SU-DHL-6 (cell line): ENCODE results near the gene WSCD1.

Experiments
- H2AFZ ChIP-seq: fragments of 200-600 bp; sonication (generic); 2 replicates; pipeline ENCODE4 v1.6.1; 2014; ENCODE audit warnings: low read depth, mild to moderate bottlenecking, moderate library complexity, mixed read lengths, antibody characterized with exemption, low read length; ENCODE audit not compliant: severe bottlenecking
- H3F3A ChIP-seq: fragments of 200-600 bp; shearing (Covaris generic); 2 replicates; pipeline ENCODE4 v1.6.0; 2016; ENCODE audit warnings: antibody characterized with exemption, mild to moderate bottlenecking; ENCODE audit not compliant: insufficient read depth
- H3K27ac ChIP-seq: fragments of 200-600 bp; sonication (generic); 2 replicates; pipeline ENCODE4 v1.5.1; 2016; ENCODE audit warnings: low read depth, mild to moderate bottlenecking, low read length, moderate library complexity, mixed read lengths
- H3K27me3 ChIP-seq: fragments of 200-600 bp; sonication (generic), shearing (Covaris generic); 2 replicates; pipeline ENCODE4 v1.6.0; 2014; ENCODE audit warnings: mild to moderate bottlenecking, low read length
- H3K36me3 ChIP-seq: fragments of 200-600 bp; sonication (generic); 2 replicates; pipeline ENCODE4 v1.6.1; 2014; ENCODE audit warnings: mild to moderate bottlenecking, low read length, mixed read lengths
- H3K4me2 ChIP-seq: fragments of 300-600, 200-600 bp; shearing (Covaris generic), sonication (generic); 2 replicates; pipeline ENCODE4 v1.6.0; 2014; ENCODE audit warnings: low read length, low read depth, mild to moderate bottlenecking; ENCODE audit not compliant: poor library complexity, severe bottlenecking
- H3K4me3 ChIP-seq: fragments of 200-600 bp; sonication (generic); 2 replicates; pipeline ENCODE4 v1.5.1; 2014; ENCODE audit warnings: antibody characterized with exemption, low read length, mild to moderate bottlenecking, mixed read lengths; ENCODE audit not compliant: insufficient read depth, poor library complexity, severe bottlenecking
- H3K79me2 ChIP-seq: fragments of 200-600 bp; sonication (generic); 2 replicates; pipeline ENCODE4 v1.6.1; 2014; ENCODE audit warnings: mild to moderate bottlenecking, low read length, moderate library complexity; ENCODE audit not compliant: insufficient read depth
- H3K9ac ChIP-seq: fragments of 200-600 bp; sonication (generic); 2 replicates; pipeline ENCODE4 v1.7.0; 2014; ENCODE audit warnings: mild to moderate bottlenecking, low read length
- H3K9me2 ChIP-seq: fragments of 200-600 bp; sonication (generic); replicated peaks from 2 replicates; pipeline ENCODE4 v1.6.1; 2014; ENCODE audit warnings: low read length; ENCODE audit not compliant: insufficient read depth
- H3K9me3 ChIP-seq: fragments of 200-600 bp; sonication (generic); 2 replicates; pipeline ENCODE4 v1.6.1; 2014; ENCODE audit warnings: low read length, mixed read lengths; ENCODE audit not compliant: insufficient read depth
- H4K20me1 ChIP-seq: fragments of 200-600 bp; sonication (generic); 2 replicates; pipeline ENCODE4 v1.6.1; 2014; ENCODE audit warnings: low read depth, mild to moderate bottlenecking, antibody characterized with exemption, low read length, moderate library complexity, mixed read lengths
- CTCF ChIP-seq: fragments of 200-600 bp; sonication (generic); IDR thresholded peaks from one replicate; pipeline ENCODE4 v1.5.1; 2017; ENCODE audit warnings: antibody characterized with exemption, mild to moderate bottlenecking, low read length, moderate library complexity; ENCODE audit not compliant: insufficient read depth, poor library complexity, severe bottlenecking
- EZH2phosphoT487 ChIP-seq: fragments of 200-600 bp; sonication (generic), shearing (Covaris generic); conservative IDR thresholded peaks from 2 replicates; pipeline ENCODE4 v1.6.1; 2018; ENCODE audit warnings: mild to moderate bottlenecking, antibody characterized with exemption, low read length, moderate library complexity, mixed read lengths

WSCD1 gene

GRCh38 chr17:6043405-6043804 lies 26.8 kb upstream of the WSCD1 start:
- TF ChIP-seq CTCF = no peak
- TF ChIP-seq EZH2phosphoT487 = no peak
- Histone ChIP-seq H3K79me2 (no peaks in the 10 kb centered on the region), H3K4me2 (no peak overlapping the region), H3K36me3 (no peaks in the 10 kb centered on the region), H3K27me3 (no peaks in the 10 kb centered on the region), H3K9ac (no peak overlapping the region), H3K9me2 (no peaks in the 10 kb centered on the region), H2AFZ (no peak overlapping the region), H3F3A (no peaks in the 10 kb centered on the region), H3K27ac (no peak overlapping the region), H3K9me3 (no peaks in the 10 kb centered on the region), H4K20me1 (no peaks in the 10 kb centered on the region), H3K4me3 (no peak overlapping the region)

DNA sequence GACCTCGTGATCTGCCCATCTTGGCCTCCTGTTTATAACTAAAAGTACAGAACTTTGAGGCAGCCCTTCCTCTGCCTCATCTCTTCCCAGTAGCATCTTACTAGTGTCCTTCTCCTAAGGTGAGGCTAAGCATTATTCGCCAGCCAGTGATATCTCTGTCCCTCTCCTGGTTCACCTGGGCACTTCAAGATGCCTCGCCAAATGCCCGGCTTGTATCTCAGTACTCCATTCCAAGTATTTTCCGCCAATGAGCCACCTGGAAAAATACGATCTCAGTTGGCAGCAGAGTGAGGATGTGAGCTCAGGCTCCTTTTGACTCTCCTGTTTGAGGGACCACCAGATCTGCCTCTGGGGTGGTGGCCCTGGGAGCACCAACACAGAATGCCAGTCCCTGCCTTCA lies 25.9 kb upstream of the WSCD1 start:
- Histone ChIP-seq H3K9me3 (no peaks in the 10 kb centered on the region), H3K4me3 (no peak overlapping the region), H3F3A (no peaks in the 10 kb centered on the region), H3K27ac (no peak overlapping the region), H4K20me1 (no peaks in the 10 kb centered on the region), H3K9ac (no peak overlapping the region), H3K79me2 (no peaks in the 10 kb centered on the region), H3K27me3 (no peaks in the 10 kb centered on the region), H3K36me3 (no peaks in the 10 kb centered on the region), H2AFZ (no peak overlapping the region), H3K4me2 (no peak overlapping the region), H3K9me2 (no peaks in the 10 kb centered on the region)
- TF ChIP-seq CTCF = no peak
- no peak for TF ChIP-seq EZH2phosphoT487

DNA sequence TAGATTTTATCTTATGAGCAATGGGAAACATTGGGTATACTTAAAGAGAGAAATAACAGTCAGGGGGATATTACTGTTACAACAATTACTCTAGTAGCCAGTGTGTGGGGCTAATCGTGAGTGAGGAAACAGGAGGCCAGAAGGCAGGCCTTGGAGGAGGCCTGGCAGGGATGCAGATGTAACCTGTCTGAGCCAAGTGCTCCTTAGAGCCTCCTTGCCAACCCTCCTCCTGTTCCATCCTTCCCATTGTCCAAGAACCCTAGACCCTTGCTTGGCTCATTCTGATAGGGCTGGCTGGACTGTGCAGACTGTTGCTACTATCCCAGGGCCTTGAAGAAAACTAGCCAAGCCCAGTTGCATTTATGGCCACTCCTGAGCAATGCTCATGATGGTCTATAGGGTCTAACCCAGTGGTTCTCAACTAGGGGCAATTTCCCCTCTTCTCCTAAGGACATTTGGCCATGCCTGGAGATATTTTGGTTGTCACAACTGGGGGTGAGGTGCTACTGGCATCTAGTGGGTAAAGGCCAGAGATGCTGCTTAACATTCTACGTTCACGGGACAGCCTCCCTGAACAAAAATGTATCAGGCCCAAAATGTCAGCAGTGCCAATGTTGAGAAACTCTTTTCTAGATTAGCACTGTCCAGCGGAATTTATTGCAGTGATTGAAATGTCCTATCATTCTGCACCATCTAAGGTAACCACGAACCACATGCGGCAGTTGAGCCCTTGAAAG lies 24.4 kb upstream of the WSCD1 start:
- Histone ChIP-seq H2AFZ (no peak overlapping the region), H3K27ac (no peak overlapping the region), H3K9me3 (no peaks in the 10 kb centered on the region), H3K9ac (no peak overlapping the region), H3K36me3 (no peaks in the 10 kb centered on the region), H3K27me3 (no peaks in the 10 kb centered on the region), H3K4me2 (no peak overlapping the region), H3K4me3 (no peak overlapping the region), H3K9me2 (no peaks in the 10 kb centered on the region), H3F3A (no peaks in the 10 kb centered on the region), H3K79me2 (no peaks in the 10 kb centered on the region), H4K20me1 (no peaks in the 10 kb centered on the region)
- TF ChIP-seq CTCF (no peak), EZH2phosphoT487 (no peak)
